HG03135 (cell line): ENCODE results near the gene MIPEP.
"Not testable (repeated sequence)": the region's sequence is repeated elsewhere in the genome, so short reads cannot be mapped to it uniquely, and the experiment has no call there.

Experiments used
- ATAC-seq: cut with Tn5 transposase; IDR thresholded peaks from one replicate; pipeline ENCODE4 v1.9.1; 2021; ENCODE audit warnings: mild to moderate bottlenecking, moderate library complexity; ENCODE audit not compliant: unreplicated experiment

The MIPEP gene

DNA sequence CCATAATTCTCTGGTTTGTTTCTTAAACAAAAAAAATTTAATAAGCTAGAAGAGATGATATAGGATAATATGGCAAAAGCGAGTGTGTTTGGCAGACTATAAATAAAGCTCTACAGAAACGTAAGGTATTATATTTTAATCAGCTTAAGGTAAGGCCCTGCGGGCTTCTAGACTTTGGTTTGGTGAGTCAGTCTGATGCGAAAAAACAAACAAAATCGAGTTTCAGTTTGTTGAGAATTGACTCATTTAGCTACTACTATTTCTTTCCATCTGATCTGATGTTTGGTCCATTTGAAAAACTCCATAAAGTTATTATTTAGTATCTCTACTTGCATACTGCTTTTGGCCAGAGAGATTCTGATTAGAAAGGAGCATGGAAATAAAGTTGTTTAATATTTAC lies 138.0 kb downstream of the MIPEP start:
- ATAC-seq = no peak

DNA sequence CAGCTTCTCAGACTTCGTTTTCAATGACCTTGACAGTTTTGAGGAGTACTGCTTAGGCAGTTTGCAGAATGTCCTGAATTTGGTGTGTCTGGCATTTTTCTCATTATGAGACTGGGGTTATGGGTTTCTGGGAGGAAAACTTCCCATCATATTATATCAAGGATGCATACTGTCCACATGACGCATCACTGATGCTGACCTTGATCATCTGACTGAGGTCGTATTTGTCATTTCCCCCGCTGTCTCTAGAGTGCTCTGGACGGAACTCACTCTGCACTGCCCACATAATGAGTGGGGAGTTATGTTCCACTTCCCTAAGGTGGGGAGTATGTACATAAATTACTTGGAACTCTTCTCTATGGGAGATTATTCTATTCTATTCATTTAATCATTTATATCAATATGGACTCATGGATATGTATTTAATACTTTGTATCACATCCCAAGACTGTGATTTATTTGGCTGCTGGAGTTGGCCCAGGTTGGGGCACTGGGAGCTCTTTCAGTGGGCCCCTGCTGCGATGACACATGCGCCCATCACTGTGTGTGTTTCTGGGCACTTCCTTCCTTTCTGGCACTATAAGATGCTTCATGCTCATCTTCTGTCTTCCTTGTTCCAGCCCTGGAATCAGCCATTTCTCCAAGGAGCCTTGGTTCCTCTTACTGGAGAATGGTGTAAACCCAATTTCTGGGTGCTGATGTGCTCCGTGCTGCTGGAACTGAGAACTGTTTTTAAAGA lies 138.6 kb downstream of the MIPEP start:
- ATAC-seq = no peak

DNA sequence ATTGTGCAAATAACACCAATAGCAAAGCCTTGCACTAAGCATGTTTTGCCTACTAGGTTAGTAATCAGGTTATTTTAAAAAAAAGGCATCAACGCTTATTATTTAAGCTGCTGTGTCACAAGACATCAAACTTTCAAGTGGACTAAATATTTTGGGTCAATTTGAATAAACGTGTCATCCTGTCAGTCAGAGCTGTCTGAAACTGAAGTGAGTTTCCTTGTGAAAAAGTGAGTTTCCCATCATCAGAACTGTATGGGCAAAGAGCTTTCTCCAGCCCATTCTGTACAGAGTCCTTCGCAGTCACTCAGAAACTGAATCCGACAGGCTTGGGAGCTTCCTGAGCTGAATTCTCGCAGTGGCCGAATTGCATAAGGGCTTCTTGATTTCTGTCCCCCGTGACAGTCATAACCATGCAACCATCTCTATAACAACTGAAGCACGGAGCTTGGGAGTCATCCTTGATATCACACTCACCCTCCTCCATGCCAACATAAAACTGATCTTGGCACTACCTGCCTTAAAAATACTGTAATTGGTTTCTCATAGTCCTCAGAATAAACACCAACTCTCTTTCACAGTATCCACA lies 139.8 kb downstream of the MIPEP start:
- ATAC-seq = no peak

DNA sequence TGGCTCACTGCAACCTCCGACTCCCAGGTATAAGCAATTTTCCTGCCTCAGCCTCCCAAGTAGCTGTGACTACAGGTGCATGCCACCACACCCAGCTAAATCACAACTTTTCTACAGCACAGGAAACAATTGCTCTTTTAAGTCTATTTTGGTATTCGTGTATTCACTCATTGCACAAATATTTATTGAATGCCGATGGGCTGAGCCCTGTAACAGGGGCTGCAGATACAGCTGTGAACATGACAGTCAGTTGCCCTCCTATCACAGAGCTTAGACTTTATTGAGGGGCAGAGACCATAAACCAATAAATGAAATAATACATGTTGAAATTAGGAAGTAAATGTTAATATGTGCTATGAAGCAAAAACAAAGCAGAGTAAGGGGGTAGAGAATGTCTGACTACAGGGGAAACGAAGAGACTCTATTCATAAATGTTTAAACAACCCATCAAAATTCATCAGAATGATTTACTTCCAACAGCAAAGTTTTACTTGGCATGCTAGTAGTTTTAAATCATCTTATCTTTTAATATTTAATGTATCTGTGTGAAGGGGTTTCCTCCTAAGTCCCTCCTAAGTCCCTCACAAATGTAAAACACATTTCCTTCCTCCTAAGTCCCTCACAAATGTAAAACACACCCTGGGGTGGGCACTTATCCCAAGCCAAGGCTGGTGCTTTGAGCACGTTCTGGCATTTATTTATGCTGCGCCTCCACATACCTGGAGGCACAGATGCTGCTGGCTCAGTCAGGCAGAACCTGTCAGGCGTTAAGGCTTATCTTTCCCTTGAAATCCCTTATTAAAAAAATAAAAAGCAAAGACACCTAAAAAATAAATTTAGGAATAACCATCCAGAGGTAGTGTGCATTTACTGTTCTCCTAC lies 140.8 kb downstream of the MIPEP start:
- no peak for ATAC-seq

DNA sequence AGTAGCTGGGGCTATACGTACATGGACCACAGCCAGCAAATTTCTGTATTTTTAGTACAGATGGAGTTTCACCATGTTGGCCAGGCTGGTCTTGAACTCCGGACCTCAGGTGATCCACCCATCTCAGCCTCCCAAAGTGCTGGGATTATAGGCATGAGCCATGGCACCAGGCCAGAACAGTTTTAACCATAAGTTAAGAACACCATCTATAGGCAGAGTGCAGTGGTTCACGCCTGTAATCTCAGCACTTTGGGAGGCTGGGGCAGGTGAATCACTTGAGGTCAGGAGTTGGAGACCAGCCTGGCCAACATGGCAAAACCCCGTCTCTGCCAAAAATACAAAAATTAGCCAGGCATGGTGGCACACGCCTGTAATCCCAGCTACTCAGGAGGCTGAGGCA lies 143.1 kb downstream of the MIPEP start:
- ATAC-seq = not testable (repeated sequence)

DNA sequence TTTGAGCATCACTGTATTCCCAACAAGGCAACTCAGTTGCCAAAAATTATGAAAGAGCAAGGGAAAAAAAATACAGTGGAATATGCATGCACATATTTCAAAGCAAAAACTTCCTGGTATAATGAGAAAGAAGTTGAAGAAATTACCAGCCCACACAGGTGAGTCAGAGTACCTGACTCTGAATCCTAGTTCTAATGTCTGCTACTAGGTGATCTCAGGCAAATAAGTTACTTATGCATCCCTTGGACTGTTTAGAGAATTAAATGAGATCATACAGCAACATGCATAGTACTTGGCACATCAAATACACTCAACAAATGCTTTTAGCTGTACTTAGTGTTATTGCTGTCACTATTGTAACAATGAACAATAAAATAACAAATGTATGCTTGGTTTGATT lies 144.9 kb downstream of the MIPEP start:
- no peak for ATAC-seq

DNA sequence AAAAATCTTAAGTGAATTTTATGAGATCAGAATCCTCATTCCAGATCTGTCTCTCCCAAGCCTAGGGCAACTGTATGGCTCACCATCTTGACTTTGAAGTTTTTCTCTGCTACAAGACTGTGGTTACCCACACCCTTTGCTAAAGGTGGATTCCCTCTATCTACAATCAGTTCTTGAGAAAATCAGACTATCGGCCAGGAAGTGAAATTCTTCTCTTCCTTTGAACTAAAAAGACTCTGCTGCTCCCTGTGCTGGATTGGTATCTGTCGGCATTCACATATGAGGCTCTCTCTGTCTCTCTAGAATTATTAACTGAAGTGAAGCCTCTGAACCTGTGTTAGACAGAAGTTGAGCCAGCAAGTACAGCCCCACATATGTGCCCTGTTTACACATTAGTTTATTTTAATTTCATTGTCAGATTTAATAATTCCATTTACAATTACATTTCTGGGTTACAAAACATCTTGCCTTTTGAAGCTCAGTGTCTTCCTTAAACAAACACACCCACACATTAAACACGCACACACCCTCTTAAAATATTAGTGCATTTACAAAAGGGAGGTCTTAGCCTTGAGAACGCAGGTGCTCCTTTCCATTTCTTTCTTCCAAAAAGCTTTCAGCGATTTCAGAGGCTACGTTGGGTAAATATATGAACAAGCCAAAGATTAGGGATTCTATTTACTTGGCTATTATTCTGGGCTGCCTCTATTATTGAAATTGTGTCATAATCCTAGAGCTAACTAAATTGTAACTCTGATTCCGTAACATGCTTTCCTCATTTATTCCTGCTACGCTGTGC lies 145.7 kb downstream of the MIPEP start:
- no peak for ATAC-seq

DNA sequence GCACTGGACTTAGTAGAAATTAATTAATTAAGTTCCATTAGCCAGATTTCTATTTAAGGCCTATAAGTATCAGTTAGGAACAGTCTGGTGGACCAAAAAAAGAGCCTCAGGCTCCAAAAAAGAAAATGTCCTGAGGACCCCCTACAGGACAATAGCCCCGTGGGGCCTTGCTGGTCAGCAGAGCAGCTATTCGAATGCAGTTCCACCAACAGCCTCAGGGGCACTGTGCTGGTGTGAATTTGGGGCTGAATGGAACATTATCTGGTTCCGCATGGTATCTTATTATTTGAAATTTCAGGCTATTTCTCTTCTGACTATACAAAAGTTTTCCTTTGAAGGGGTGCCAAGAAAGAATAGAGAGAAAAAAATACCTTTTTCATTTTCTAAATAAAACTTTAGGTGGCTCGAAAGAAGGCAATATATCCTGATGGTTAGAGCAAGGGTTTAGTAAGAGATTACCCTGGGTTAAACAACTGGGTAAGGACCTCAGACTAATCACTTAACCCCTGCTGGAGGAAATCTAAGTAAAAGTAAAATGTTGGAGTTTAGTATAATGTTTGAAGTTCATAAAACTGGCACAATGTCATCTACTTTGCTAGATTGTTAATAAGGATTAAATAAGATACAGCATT lies 147.2 kb downstream of the MIPEP start:
- ATAC-seq = no peak

DNA sequence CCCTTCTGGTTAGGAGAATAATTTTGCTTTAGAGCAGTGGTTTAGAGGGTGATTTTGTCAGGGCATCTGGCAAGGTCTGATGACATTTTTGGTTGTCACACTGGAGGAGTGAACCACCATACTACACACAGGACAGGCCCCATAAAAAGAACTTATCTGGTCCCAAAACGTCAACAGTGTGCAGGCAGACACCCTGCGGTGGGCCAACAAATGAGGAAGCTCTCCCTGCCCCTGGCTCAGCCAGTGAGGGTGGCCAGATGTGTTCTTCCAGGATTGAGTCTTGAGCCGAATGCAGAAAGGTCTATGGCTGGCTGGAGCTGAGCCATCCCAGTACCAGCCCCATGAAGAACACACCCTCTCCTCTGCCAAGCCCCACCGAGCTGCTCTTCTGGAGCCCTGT lies 149.2 kb downstream of the MIPEP start:
- ATAC-seq = no peak

DNA sequence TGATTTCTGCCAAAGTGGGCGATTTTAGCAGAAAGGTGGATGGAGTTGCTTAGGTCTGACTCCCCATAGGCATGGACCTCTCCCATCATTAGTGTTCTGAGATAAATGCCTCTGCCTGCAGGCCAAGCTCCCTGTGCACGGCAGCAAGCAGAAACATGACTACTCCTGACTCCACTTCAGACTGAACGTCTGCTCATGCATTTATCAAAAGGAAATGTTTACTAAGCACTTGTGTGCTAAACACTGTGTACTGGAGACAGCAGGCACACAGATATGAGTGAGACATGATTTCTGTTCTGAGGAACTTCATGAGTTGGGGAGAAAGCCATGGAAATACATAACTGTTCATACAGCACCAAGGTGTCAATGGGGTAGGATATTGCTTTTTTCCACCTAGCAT lies 149.6 kb downstream of the MIPEP start:
- no peak for ATAC-seq

DNA sequence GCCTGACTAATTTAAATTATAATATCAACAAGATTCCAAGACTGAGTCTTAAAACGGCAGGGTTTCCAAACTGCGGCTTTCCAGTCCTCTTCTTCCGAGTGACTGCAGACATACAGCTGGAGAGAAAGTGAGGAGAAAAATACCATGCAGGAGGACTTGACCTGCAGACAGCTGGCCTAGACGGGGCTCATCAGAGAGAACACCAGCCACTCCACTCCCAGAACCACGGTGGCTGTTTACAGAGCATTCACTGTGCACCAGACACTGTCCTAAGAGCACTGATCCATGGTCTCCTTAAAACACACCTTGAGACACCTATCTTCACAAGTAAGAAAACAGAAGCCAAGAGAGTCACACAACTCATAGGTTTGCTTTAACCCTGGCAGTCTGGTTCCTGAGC lies 152.7 kb downstream of the MIPEP start:
- ATAC-seq = no peak

DNA sequence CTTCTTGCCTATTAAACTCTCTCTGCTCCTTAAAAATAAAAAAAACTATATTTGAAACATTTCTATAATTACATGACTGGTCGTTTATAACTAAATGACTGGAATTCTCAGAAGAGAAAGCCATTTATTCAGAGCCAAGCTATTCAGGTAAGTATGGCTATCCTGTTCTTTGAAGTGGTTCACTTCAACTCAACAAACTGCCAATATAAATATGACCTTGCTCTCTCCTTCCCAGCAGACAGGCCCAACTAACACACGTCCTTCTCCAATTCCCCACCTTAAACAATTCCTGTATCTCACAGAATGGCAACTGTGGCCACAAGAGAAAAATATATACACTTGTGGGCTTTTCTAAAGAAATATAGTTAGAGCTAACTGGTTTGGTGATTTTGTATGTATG lies 153.9 kb downstream of the MIPEP start:
- ATAC-seq = no peak

DNA sequence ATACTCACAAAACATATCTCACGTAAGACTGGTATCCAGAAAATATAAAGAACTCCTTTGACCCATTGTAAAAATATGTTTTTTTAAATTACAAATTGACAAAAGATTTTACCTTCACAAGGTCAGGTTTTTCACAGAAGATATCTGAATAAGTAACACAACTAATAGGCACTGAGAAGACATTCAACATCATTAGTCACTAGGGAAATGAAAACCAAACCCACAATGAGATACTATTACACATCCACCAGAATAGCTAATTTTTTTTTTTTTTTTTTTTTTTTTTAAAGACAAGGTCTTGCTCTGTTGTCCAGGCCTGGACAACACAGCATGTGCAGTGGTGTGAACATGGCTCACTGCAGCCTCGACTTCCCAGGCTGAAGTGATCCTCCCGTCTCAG lies 157.5 kb downstream of the MIPEP start:
- ATAC-seq = no peak

DNA sequence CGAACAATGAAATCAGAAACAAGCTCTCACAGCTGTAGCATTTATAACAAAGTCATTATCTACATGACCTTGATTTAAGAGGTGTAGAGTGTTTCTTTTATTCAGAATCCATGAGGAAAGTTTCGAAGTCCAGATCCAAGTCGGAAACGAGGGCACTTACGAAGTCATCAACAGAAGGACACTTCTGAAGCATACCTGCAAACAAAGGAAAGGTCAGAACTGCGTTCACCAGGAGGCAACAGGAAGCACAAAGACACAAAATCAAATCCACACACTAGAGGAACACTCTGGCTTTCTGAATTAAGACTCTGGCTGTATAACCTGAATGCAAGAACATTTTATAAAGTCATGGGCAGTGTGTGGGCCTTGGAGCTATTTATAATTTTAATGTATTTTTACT lies 158.9 kb downstream of the MIPEP start:
- ATAC-seq = no peak

DNA sequence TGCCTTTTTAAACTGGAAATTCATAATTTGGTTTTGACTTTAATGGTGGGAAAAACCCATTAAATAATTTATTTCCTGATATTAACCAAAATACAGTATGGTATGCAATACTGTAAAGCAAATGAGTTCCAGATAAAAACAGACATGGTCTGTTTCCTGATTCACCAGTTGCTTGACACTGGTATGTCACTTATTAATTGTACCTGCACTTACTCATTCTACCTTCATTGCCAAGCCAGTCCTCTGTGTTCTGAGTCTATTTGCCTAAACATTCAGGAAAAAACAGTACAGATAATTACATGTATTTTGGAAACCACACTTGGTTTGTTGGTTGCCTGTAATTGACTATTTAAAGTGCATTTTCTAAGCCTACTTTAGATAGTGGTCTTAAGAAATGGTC lies 159.7 kb downstream of the MIPEP start:
- ATAC-seq = no peak

DNA sequence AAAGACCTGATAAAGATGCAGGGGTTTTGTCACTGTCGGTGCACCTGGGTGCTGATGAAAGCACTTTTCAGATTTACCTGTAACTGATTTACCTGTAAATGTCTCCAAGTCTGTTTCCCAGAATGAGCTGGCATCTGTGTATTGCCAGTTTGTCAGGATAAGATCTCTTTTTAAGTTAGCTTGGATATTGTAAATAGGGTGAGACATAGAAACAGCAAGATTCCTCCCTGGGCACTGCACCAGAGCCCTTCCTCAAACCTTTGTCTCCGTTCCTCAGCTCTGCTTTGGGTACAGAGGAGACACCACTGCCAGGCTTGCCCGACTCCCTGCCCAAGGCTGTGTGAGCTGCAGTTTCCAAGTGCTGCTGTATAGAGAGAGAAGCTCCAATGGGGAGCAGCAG lies 160.4 kb downstream of the MIPEP start:
- no peak for ATAC-seq

DNA sequence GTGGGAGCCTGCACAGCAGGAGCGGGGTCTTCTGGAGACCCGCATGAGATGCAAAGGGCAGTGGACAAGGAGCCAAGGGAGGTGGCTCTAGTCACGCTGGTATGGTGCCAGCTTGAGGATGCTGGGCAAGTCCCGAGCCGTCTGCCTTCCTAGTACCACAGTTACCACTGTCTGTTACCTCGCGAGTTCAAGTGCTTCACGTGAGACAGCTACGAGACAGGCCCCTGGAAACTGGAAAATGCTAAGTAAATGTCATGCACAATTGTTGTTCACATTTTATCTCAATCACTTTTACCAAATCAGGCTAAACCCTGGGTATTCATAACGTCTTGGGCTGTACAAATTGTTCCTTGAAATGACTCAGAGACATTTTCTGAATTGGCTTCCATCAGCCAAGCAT lies 163.3 kb downstream of the MIPEP start:
- ATAC-seq = no peak

DNA sequence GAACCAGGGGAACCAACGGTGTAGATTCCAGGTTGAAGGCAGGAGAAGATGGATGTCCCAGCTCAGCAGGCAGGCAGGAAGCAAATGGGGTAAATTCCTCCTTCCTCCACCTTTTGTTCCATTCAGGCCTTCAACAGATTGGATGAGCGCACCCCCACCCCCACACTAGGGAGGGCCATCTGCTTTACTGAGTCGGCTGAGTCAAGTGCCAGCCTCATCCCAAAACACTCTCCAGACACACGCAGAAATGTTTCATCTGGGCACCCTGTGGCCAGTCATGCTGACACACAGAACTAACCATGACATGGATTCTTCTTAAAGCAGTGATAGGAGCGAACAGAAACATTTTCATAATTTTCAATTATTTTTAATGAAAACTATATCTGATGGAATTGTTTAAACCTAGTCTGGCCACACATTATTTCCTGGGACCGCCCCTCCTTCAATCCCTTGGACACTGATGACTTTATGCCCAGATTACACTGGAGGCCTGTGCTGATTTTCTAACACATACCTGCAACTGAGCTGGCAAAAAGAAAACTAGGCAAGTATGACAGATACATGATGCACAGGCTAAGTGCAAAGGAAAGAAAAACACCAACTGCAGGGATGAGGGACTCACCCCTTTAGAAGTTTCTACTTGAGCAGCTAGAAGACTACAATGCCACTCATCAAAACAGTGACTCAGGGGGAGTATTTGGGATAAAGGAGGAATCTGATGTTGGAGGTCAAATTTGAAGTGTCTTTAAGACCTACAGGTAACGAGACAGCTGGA lies 164.8 kb downstream of the MIPEP start:
- ATAC-seq = no peak

DNA sequence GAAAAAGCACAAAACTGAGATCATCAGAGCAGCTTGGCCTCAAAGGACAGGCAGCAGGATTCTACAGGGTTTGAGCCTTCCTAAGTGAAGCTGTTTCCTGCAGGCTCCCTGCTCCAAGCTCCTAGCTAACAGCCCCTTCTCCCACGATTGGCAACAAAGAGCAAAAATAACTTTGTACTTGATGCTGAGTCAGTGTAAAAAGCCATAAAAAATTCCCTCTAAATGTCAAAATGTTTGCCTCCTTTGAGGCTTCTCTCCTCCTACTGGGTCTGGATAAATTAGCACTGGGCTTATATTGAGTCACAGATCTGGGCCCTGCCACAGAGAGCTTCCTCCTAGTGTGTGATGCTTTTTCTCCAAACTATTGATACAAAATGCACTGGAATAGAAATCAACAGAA lies 165.7 kb downstream of the MIPEP start:
- ATAC-seq = no peak
